ENCODE results near the gene KLF11. TPM values are rescaled to one million over a fixed set of nuclear protein-coding genes. Genes with fewer than 3 reads are reported as not detected.

The KLF11 gene
- polyA plus RNA-seq, 1 donor from 2014 or later = 5.7 TPM

DNA sequence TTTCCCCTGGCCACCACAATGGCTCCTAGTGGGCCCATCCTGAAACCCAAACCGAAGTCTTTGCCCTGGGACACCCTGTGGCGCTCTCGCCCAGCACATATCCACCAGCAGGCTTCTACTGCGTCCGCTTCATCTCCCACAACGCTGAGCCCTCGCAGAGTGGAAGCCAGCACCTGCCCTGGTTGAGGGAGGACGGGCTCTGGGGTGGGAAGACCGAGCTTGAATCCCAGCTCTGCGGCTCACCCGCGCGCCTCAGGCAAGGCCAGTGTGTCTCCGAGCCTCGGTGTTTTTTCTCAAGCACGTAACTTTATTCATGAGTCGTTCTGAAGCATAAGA lies 15.6 kb downstream of the KLF11 start:
- H3K27me3 ChIP-seq (ENCODE audit: insufficient read depth, low read depth, low read length) = no peaks in the 10 kb centered on the region
- no peaks in the 10 kb centered on the region for H3F3A ChIP-seq (ENCODE audit: insufficient read depth, low read length, poor library complexity, severe bottlenecking)
- H3K36me3 ChIP-seq (ENCODE audit: insufficient read depth, low read length) = no peaks in the 10 kb centered on the region
- no peaks in the 10 kb centered on the region for H3K9me2 ChIP-seq (ENCODE audit: insufficient read depth, low read length)
- no peak overlapping the region for H3K4me2 ChIP-seq (ENCODE audit: low read length)
- no peak overlapping the region for H2AFZ ChIP-seq (ENCODE audit: low read depth, low read length)
- H3K79me2 ChIP-seq (replicated peaks; ENCODE audit: insufficient read depth, low read length) = no peaks in the 10 kb centered on the region
- no peak overlapping the region for H3K27ac ChIP-seq (ENCODE audit: low read length)
- no peak for TF ChIP-seq SMC3 (conservative IDR thresholded peaks at IDR 0.05; ENCODE audit: poor library complexity)
- no peak for TF ChIP-seq MXI1 (conservative IDR thresholded peaks at IDR 0.05; ENCODE audit: poor library complexity, severe bottlenecking)
- TF ChIP-seq, protein P1, sequence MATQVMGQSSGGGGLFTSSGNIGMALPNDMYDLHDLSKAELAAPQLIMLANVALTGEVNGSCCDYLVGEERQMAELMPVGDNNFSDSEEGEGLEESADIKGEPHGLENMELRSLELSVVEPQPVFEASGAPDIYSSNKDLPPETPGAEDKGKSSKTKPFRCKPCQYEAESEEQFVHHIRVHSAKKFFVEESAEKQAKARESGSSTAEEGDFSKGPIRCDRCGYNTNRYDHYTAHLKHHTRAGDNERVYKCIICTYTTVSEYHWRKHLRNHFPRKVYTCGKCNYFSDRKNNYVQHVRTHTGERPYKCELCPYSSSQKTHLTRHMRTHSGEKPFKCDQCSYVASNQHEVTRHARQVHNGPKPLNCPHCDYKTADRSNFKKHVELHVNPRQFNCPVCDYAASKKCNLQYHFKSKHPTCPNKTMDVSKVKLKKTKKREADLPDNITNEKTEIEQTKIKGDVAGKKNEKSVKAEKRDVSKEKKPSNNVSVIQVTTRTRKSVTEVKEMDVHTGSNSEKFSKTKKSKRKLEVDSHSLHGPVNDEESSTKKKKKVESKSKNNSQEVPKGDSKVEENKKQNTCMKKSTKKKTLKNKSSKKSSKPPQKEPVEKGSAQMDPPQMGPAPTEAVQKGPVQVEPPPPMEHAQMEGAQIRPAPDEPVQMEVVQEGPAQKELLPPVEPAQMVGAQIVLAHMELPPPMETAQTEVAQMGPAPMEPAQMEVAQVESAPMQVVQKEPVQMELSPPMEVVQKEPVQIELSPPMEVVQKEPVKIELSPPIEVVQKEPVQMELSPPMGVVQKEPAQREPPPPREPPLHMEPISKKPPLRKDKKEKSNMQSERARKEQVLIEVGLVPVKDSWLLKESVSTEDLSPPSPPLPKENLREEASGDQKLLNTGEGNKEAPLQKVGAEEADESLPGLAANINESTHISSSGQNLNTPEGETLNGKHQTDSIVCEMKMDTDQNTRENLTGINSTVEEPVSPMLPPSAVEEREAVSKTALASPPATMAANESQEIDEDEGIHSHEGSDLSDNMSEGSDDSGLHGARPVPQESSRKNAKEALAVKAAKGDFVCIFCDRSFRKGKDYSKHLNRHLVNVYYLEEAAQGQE (IDR thresholded peaks at IDR 0.05; ENCODE audit: borderline replicate concordance) = no peak
- TF ChIP-seq POLR2AphosphoS5 (IDR thresholded peaks at IDR 0.05) = no peak
- no peak for TF ChIP-seq TAF1 (IDR thresholded peaks at IDR 0.05; ENCODE audit: low read depth)
- H3K9ac ChIP-seq (ENCODE audit: low read length) = no peak overlapping the region
- H3K4me3 ChIP-seq (ENCODE audit: low read length) = no peak overlapping the region
- no peaks in the 10 kb centered on the region for H4K20me1 ChIP-seq (ENCODE audit: insufficient read depth)
- H3K9me3 ChIP-seq (ENCODE audit: low read length) = no peaks in the 10 kb centered on the region

DNA sequence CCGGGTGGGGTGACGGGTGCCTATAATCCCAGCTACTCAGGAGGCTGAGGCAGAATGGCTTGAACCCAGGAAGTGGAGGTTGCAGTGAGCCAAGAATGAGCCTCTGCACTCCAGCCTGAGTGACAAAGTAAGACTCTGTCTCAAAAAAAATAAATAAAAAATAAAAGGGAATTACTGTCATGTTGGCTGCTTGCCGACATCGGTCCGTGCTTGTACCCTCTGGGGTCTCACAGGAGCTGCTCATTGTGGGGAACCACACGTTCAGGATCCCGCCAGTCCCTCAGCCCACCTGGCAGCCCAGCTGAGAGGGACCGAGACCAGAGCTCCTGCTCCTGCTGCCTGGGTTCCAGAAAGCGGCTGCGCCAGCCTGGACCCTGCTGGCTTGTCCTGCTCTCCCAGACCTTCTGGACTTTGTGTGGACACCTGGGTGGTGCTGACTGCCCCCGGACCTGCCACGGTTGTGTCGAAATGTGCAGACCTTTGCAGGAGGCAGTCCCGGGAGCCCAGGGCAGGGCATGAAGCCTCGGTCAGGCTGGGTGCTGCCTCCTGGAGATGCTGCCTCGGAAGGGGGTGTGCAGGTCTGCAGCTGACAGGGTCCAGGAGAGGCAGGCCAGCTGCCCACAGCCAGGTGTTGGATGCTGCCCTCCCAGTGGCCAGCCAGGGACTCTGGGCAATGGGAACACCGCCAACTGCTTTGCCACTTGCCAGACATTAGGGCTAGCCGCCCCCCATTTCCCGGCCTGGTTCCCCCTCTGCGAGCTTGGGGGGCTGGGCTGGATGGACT lies 16.4 kb downstream of the KLF11 start:
- no peak for TF ChIP-seq POLR2AphosphoS5 (IDR thresholded peaks at IDR 0.05)
- TF ChIP-seq EP300 (conservative IDR thresholded peaks at IDR 0.05; ENCODE audit: poor library complexity, severe bottlenecking) = no peak
- Histone ChIP-seq H3K9me2 (ENCODE audit: insufficient read depth, low read length) (no peaks in the 10 kb centered on the region), H3K4me2 (ENCODE audit: low read length) (no peak overlapping the region), H3K79me2 (replicated peaks; ENCODE audit: insufficient read depth, low read length) (no peaks in the 10 kb centered on the region), H3K4me3 (ENCODE audit: low read length) (no peak overlapping the region), H3K27ac (ENCODE audit: low read length) (no peak overlapping the region), H4K20me1 (ENCODE audit: insufficient read depth) (no peaks in the 10 kb centered on the region), H3K36me3 (ENCODE audit: insufficient read depth, low read length) (no peaks in the 10 kb centered on the region), H3K9me3 (ENCODE audit: low read length) (no peaks in the 10 kb centered on the region), H3K27me3 (ENCODE audit: insufficient read depth, low read depth, low read length) (no peaks in the 10 kb centered on the region), H2AFZ (ENCODE audit: low read depth, low read length) (no peak overlapping the region), H3F3A (ENCODE audit: insufficient read depth, low read length, poor library complexity, severe bottlenecking) (no peaks in the 10 kb centered on the region), H3K9ac (ENCODE audit: low read length) (no peak overlapping the region)

DNA sequence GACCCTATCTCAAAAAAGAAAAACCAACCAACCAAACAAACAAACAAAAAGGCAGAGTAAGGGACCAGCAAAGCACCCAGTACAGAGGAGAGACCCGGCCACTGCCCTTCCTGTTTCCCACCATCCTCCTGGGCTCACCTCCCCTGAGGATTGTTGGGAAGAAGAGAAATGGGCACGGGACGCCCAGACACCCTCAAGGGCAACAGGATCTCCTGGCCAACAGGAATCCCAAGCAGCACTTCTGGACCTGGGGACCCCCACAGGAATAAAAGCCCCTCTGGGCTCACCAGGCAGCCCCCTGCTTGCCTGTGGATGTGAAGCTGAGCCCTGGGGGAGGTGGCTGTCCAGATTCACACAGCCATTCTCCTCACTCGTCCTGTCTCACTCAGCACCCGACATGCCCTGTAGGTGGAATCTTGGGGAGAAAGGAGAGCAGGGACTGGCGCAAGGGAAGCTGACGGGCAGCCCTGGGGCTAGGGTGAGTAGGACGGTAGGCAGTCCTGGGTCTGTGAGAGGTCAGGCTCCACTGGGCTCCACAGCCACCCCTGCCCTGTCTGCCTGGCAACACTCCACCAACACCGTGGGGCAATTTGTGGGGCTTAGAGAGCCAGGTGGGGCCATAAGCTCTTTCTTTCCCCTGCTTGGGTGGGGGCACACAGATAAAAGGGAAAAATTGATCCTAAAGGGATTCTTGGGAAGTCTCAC lies 18.0 kb downstream of the KLF11 start:
- Histone ChIP-seq H3K9me2 (ENCODE audit: insufficient read depth, low read length) (no peaks in the 10 kb centered on the region), H4K20me1 (ENCODE audit: insufficient read depth) (no peaks in the 10 kb centered on the region), H3K9ac (ENCODE audit: low read length) (no peak overlapping the region), H3K4me2 (ENCODE audit: low read length) (no peak overlapping the region), H3K27ac (ENCODE audit: low read length) (no peak overlapping the region), H3F3A (ENCODE audit: insufficient read depth, low read length, poor library complexity, severe bottlenecking) (no peaks in the 10 kb centered on the region), H3K4me3 (ENCODE audit: low read length) (no peak overlapping the region), H3K79me2 (replicated peaks; ENCODE audit: insufficient read depth, low read length) (no peaks in the 10 kb centered on the region), H3K36me3 (ENCODE audit: insufficient read depth, low read length) (no peaks in the 10 kb centered on the region), H3K27me3 (ENCODE audit: insufficient read depth, low read depth, low read length) (no peaks in the 10 kb centered on the region), H3K9me3 (ENCODE audit: low read length) (no peaks in the 10 kb centered on the region), H2AFZ (ENCODE audit: low read depth, low read length) (no peak overlapping the region)
- TF ChIP-seq SMC3 (conservative IDR thresholded peaks at IDR 0.05; ENCODE audit: poor library complexity) (no peak), TAF1 (IDR thresholded peaks at IDR 0.05; ENCODE audit: low read depth) (no peak), POLR2AphosphoS5 (IDR thresholded peaks at IDR 0.05) (no peak), RAD21 (conservative IDR thresholded peaks at IDR 0.05) (no peak), EP300 (conservative IDR thresholded peaks at IDR 0.05; ENCODE audit: poor library complexity, severe bottlenecking) (no peak), MXI1 (conservative IDR thresholded peaks at IDR 0.05; ENCODE audit: poor library complexity, severe bottlenecking) (no peak), EZH2 (IDR thresholded peaks at IDR 0.05; ENCODE audit: borderline replicate concordance, insufficient read depth, low read length, poor library complexity, severe bottlenecking) (no peak)
- TF ChIP-seq, protein P1 (IDR thresholded peaks at IDR 0.05; ENCODE audit: borderline replicate concordance) = no peak
- TF ChIP-seq, protein P2, sequence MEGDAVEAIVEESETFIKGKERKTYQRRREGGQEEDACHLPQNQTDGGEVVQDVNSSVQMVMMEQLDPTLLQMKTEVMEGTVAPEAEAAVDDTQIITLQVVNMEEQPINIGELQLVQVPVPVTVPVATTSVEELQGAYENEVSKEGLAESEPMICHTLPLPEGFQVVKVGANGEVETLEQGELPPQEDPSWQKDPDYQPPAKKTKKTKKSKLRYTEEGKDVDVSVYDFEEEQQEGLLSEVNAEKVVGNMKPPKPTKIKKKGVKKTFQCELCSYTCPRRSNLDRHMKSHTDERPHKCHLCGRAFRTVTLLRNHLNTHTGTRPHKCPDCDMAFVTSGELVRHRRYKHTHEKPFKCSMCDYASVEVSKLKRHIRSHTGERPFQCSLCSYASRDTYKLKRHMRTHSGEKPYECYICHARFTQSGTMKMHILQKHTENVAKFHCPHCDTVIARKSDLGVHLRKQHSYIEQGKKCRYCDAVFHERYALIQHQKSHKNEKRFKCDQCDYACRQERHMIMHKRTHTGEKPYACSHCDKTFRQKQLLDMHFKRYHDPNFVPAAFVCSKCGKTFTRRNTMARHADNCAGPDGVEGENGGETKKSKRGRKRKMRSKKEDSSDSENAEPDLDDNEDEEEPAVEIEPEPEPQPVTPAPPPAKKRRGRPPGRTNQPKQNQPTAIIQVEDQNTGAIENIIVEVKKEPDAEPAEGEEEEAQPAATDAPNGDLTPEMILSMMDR (IDR thresholded peaks at IDR 0.05; ENCODE audit: poor library complexity, severe bottlenecking) = no peak
